ENCODE results near the gene GCLM.

GRCh38 chr1:93905734-93906133 is 3.5 kb downstream of the GCLM start:
- TF ChIP-seq CTCF (IDR thresholded peaks at IDR 0.05) (no peak), POLR2A (IDR thresholded peaks at IDR 0.05; ENCODE audit: low read depth) (no peak), EP300 (IDR thresholded peaks at IDR 0.05) (no peak)

Measured in esophagus muscularis mucosa (tissue), 4 donors.